ENCODE data around the gene SERF1B. TPM values are rescaled to one million over a fixed set of nuclear protein-coding genes. Genes with fewer than 3 reads are reported as not detected.
"Not testable (repeated sequence)": the region's sequence is repeated elsewhere in the genome, so short reads cannot be mapped to it uniquely, and the experiment has no call there.

The SERF1B gene
- total and polyA plus RNA-seq, 4 donors, result 28.7 to 68.2 (median 36.6) TPM

- DNase-seq; H3K36me3 ChIP-seq (ENCODE audit: control insufficient read depth in 1 of 2, insufficient read depth in 2 of 2, low read length in 1 of 2); H3K9me3 ChIP-seq (ENCODE audit: control insufficient read depth, low read length); ATAC-seq (ENCODE audit: low FRiP score); H3K27me3 ChIP-seq (ENCODE audit: control insufficient read depth in 1 of 2, insufficient read depth in 2 of 2, low read length in 1 of 2); intact Hi-C loops (cut with DNase I); H3K4me1 ChIP-seq (ENCODE audit: control insufficient read depth in 1 of 2, insufficient read depth in 2 of 2, low read length in 2 of 2); H3K27ac ChIP-seq (ENCODE audit: low read depth in 1 of 2, low read length in 2 of 2); H3K4me3 ChIP-seq (ENCODE audit: low read length in 2 of 2): not testable (repeated sequence)
- no CpG with 5 or more reads among the region's 1 CpG for WGBS, 2 donors
Measured at GRCh38 chr5:70057140-70057539, 32.1 kb downstream of the SERF1B start.

GRCh38 chr5:70077632-70078031 lies 52.6 kb downstream of the SERF1B start:
- ATAC-seq (ENCODE audit: low FRiP score); intact Hi-C loops (cut with DNase I); H3K27ac ChIP-seq (ENCODE audit: low read depth in 1 of 2, low read length in 2 of 2); H3K36me3 ChIP-seq (ENCODE audit: control insufficient read depth in 1 of 2, insufficient read depth in 2 of 2, low read length in 1 of 2); H3K27me3 ChIP-seq (ENCODE audit: control insufficient read depth in 1 of 2, insufficient read depth in 2 of 2, low read length in 1 of 2); H3K4me3 ChIP-seq (ENCODE audit: low read length in 2 of 2); H3K4me1 ChIP-seq (ENCODE audit: control insufficient read depth in 1 of 2, insufficient read depth in 2 of 2, low read length in 2 of 2); H3K9me3 ChIP-seq (ENCODE audit: control insufficient read depth, low read length): not testable (repeated sequence)
- 93 to 94% methylated on average over 5 of the region's 8 CpGs for WGBS, 2 donors
- DNase-seq, result peak in 1 of 2 donors; percentile 8

- ATAC-seq (ENCODE audit: low FRiP score); DNase-seq; intact Hi-C loops (cut with DNase I); H3K27ac ChIP-seq (ENCODE audit: low read depth in 1 of 2, low read length in 2 of 2); H3K9me3 ChIP-seq (ENCODE audit: control insufficient read depth, low read length); H3K4me3 ChIP-seq (ENCODE audit: low read length in 2 of 2); H3K27me3 ChIP-seq (ENCODE audit: control insufficient read depth in 1 of 2, insufficient read depth in 2 of 2, low read length in 1 of 2); H3K36me3 ChIP-seq (ENCODE audit: control insufficient read depth in 1 of 2, insufficient read depth in 2 of 2, low read length in 1 of 2); H3K4me1 ChIP-seq (ENCODE audit: control insufficient read depth in 1 of 2, insufficient read depth in 2 of 2, low read length in 2 of 2): not testable (repeated sequence)
- WGBS, 2 donors, result no CpG with 5 or more reads among the region's 1 CpG
Measured at GRCh38 chr5:70088907-70089464, 63.9 kb downstream of the SERF1B start.

GRCh38 chr5:70091776-70092175 lies 66.7 kb downstream of the SERF1B start:
- H3K4me3 ChIP-seq (ENCODE audit: low read length in 2 of 2); intact Hi-C loops (cut with DNase I); H3K27ac ChIP-seq (ENCODE audit: low read depth in 1 of 2, low read length in 2 of 2); DNase-seq; H3K27me3 ChIP-seq (ENCODE audit: control insufficient read depth in 1 of 2, insufficient read depth in 2 of 2, low read length in 1 of 2); ATAC-seq (ENCODE audit: low FRiP score); H3K36me3 ChIP-seq (ENCODE audit: control insufficient read depth in 1 of 2, insufficient read depth in 2 of 2, low read length in 1 of 2); H3K9me3 ChIP-seq (ENCODE audit: control insufficient read depth, low read length); H3K4me1 ChIP-seq (ENCODE audit: control insufficient read depth in 1 of 2, insufficient read depth in 2 of 2, low read length in 2 of 2): not testable (repeated sequence)
- WGBS, 2 donors, result no CpG with 5 or more reads among the region's 7 CpGs

Other genes starting within 250 kb of the SERF1B start
- gene SMN2, start 24.4 kb downstream of the SERF1B start, total RNA-seq, result 10 to 100 TPM; 47.9 to 48.5 TPM
- gene SMN2, start 24.4 kb downstream of the SERF1B start, polyA plus RNA-seq, result 10 to 100 TPM; 11.2 to 22.0 TPM

Data from aorta (tissue), 5 donors.